K562 (cell line): ENCODE results near the gene AMY1A. TPM values are rescaled to one million over a fixed set of nuclear protein-coding genes. Genes with fewer than 3 reads are reported as not detected.

Source experiments
- polyA plus RNA-seq, 8 experiments: library from polyadenylated mRNA; depleted of rRNA in 4 of 8; stranded (reverse) in 5 of 8; unstranded in 3 of 8; fragments of >200 nt; fragmentation: Nextera tagmentation in 2 of 8; fragmentation: Illumina TruSeq in 1 of 8; extraction: Ambion mirVana in 2 of 8; extraction: Trizol in 1 of 8; gene quantifications; 2 replicates each; pipeline versions ENCODE4 v1.2.1 to v1.2.3, GENCODE V29; 2011 to 2014; ENCODE audit warnings: inconsistent platforms in 1 of 8, missing spikeins in 1 of 8
- small RNA-seq: library from RNA; depleted of rRNA; stranded (forward); fragments of <200 nt; gene quantifications from one replicate; pipeline ENCODE3, GENCODE V24; 2014
- total RNA-seq, 7 experiments: library from RNA; depleted of rRNA in 6 of 7; stranded (reverse); fragments of >200 nt in 6 of 7; fragmentation: Illumina TruSeq in 2 of 7; extraction: Trizol in 2 of 7; gene quantifications; 2 replicates each; pipeline versions ENCODE4 v1.2.1 to v1.2.3, GENCODE V29; 2011 to 2021; ENCODE audit warnings: low replicate concordance in 1 of 7

AMY1A gene
- total and polyA plus RNA-seq, 9 of the 15 experiments (the other 6 are each of a cell fraction or from before 2014, with no cell fraction given), result 0.33 TPM; not detected in 8

Small RNA genes lying within 50 kb of the gene (small RNA-seq; reads per million reads assigned to genes)
- not detected for gene AC105272.1

Other genes with a start within 250 kb of the AMY1A start
- 5.4 and 6.4 TPM in 2 replicates for gene RNPC3, start 130.1 kb upstream of the AMY1A start, total RNA-seq (2014; rRNA removed)
- 17.1 and 18.0 TPM in 2 replicates for gene RNPC3, start 130.1 kb upstream of the AMY1A start, total RNA-seq (2014; rRNA removed; fragmentation: Illumina TruSeq; extraction: Trizol)
- gene RNPC3, start 130.1 kb upstream of the AMY1A start, total RNA-seq (2015; rRNA removed; fragmentation: Illumina TruSeq; extraction: Trizol), result 15.6 and 18.6 TPM in 2 replicates
- gene RNPC3, start 130.1 kb upstream of the AMY1A start, total RNA-seq (2021), result 11.7 and 12.7 TPM in 2 replicates
- 31.4 and 49.3 TPM in 2 replicates for gene RNPC3, start 130.1 kb upstream of the AMY1A start, polyA plus RNA-seq (2011; rRNA removed)
- 16.7 and 28.5 TPM in 2 replicates for gene RNPC3, start 130.1 kb upstream of the AMY1A start, polyA plus RNA-seq (2014; fragmentation: Illumina TruSeq; extraction: Trizol)
- 10 to 100 TPM; 14.9 to 16.3 TPM for gene RNPC3, start 130.1 kb upstream of the AMY1A start, polyA plus RNA-seq (2014; fragmentation: Nextera tagmentation; extraction: Ambion mirVana)
- 25.0 and 25.4 TPM in 2 replicates for gene RNPC3, start 130.1 kb upstream of the AMY1A start, polyA plus RNA-seq (2014; rRNA removed)
- gene AMY2B, start 84.2 kb upstream of the AMY1A start, total RNA-seq (2014; rRNA removed), result 0.20 and 1.2 TPM in 2 replicates
- gene AMY2B, start 84.2 kb upstream of the AMY1A start, total RNA-seq (2014; rRNA removed; fragmentation: Illumina TruSeq; extraction: Trizol), result 0.38 and 0.58 TPM in 2 replicates
- gene AMY2B, start 84.2 kb upstream of the AMY1A start, total RNA-seq (2015; rRNA removed; fragmentation: Illumina TruSeq; extraction: Trizol), result 0.38 and 0.47 TPM in 2 replicates
- gene AMY2B, start 84.2 kb upstream of the AMY1A start, total RNA-seq (2021), result 0.33 and 0.60 TPM in 2 replicates
- 0.56 and 1.8 TPM in 2 replicates for gene AMY2B, start 84.2 kb upstream of the AMY1A start, polyA plus RNA-seq (2011; rRNA removed)
- 0.19 and 0.22 TPM in 2 replicates for gene AMY2B, start 84.2 kb upstream of the AMY1A start, polyA plus RNA-seq (2014; fragmentation: Illumina TruSeq; extraction: Trizol)
- gene AMY2B, start 84.2 kb upstream of the AMY1A start, polyA plus RNA-seq (2014; fragmentation: Nextera tagmentation; extraction: Ambion mirVana), result under 1 TPM; 0.31 to 0.49 TPM
- gene AMY2B, start 84.2 kb upstream of the AMY1A start, polyA plus RNA-seq (2014; rRNA removed), result 1.6 and 2.0 TPM in 2 replicates
- gene AMY2A, start 38.3 kb upstream of the AMY1A start, total RNA-seq (2014; rRNA removed), result not detected in 2 replicates
- gene AMY2A, start 38.3 kb upstream of the AMY1A start, total RNA-seq (2014; rRNA removed; fragmentation: Illumina TruSeq; extraction: Trizol), result not detected in 2 replicates
- not detected in 2 replicates for gene AMY2A, start 38.3 kb upstream of the AMY1A start, total RNA-seq (2015; rRNA removed; fragmentation: Illumina TruSeq; extraction: Trizol)
- gene AMY2A, start 38.3 kb upstream of the AMY1A start, total RNA-seq (2021), result 0.33 and 0.65 TPM in 2 replicates
- not detected in 2 replicates for gene AMY2A, start 38.3 kb upstream of the AMY1A start, polyA plus RNA-seq (2011; rRNA removed)
- not detected in 2 replicates for gene AMY2A, start 38.3 kb upstream of the AMY1A start, polyA plus RNA-seq (2014; fragmentation: Illumina TruSeq; extraction: Trizol)
- not detected for gene AMY2A, start 38.3 kb upstream of the AMY1A start, polyA plus RNA-seq (2014; fragmentation: Nextera tagmentation; extraction: Ambion mirVana)
- not detected in 2 replicates for gene AMY2A, start 38.3 kb upstream of the AMY1A start, polyA plus RNA-seq (2014; rRNA removed)
- gene AMY1B, start 40.5 kb downstream of the AMY1A start, total RNA-seq (2014; rRNA removed), result not detected in 2 replicates
- not detected in 2 replicates for gene AMY1B, start 40.5 kb downstream of the AMY1A start, total RNA-seq (2014; rRNA removed; fragmentation: Illumina TruSeq; extraction: Trizol)
- gene AMY1B, start 40.5 kb downstream of the AMY1A start, total RNA-seq (2015; rRNA removed; fragmentation: Illumina TruSeq; extraction: Trizol), result not detected in 2 replicates
- not detected in 2 replicates for gene AMY1B, start 40.5 kb downstream of the AMY1A start, total RNA-seq (2021)
- not detected in 2 replicates for gene AMY1B, start 40.5 kb downstream of the AMY1A start, polyA plus RNA-seq (2011; rRNA removed)
- gene AMY1B, start 40.5 kb downstream of the AMY1A start, polyA plus RNA-seq (2014; fragmentation: Illumina TruSeq; extraction: Trizol), result not detected in 2 replicates
- not detected for gene AMY1B, start 40.5 kb downstream of the AMY1A start, polyA plus RNA-seq (2014; fragmentation: Nextera tagmentation; extraction: Ambion mirVana)
- not detected in 2 replicates for gene AMY1B, start 40.5 kb downstream of the AMY1A start, polyA plus RNA-seq (2014; rRNA removed)
- gene AMY1C, start 94.1 kb downstream of the AMY1A start, total RNA-seq (2014; rRNA removed), result not detected in 2 replicates
- gene AMY1C, start 94.1 kb downstream of the AMY1A start, total RNA-seq (2014; rRNA removed; fragmentation: Illumina TruSeq; extraction: Trizol), result not detected in 2 replicates
- gene AMY1C, start 94.1 kb downstream of the AMY1A start, total RNA-seq (2015; rRNA removed; fragmentation: Illumina TruSeq; extraction: Trizol), result not detected in 2 replicates
- gene AMY1C, start 94.1 kb downstream of the AMY1A start, total RNA-seq (2021), result not detected in 2 replicates
- not detected in 2 replicates for gene AMY1C, start 94.1 kb downstream of the AMY1A start, polyA plus RNA-seq (2011; rRNA removed)
- not detected in 2 replicates for gene AMY1C, start 94.1 kb downstream of the AMY1A start, polyA plus RNA-seq (2014; fragmentation: Illumina TruSeq; extraction: Trizol)
- not detected for gene AMY1C, start 94.1 kb downstream of the AMY1A start, polyA plus RNA-seq (2014; fragmentation: Nextera tagmentation; extraction: Ambion mirVana)
- gene AMY1C, start 94.1 kb downstream of the AMY1A start, polyA plus RNA-seq (2014; rRNA removed), result not detected in 2 replicates